Activated CD8-positive, alpha-beta memory T cell treated with anti-CD3 and anti-CD28 coated beads, Interleukin-2, amount 50 U/mL, for 1 hour (primary cell): ENCODE measurements around the gene C12orf43.

ENCODE experiments used
- DNase-seq: peaks from one replicate; pipeline ENCODE4 v3.0.0-alpha.2; 2020; ENCODE audit errors: extremely low read depth

Gene C12orf43

DNA sequence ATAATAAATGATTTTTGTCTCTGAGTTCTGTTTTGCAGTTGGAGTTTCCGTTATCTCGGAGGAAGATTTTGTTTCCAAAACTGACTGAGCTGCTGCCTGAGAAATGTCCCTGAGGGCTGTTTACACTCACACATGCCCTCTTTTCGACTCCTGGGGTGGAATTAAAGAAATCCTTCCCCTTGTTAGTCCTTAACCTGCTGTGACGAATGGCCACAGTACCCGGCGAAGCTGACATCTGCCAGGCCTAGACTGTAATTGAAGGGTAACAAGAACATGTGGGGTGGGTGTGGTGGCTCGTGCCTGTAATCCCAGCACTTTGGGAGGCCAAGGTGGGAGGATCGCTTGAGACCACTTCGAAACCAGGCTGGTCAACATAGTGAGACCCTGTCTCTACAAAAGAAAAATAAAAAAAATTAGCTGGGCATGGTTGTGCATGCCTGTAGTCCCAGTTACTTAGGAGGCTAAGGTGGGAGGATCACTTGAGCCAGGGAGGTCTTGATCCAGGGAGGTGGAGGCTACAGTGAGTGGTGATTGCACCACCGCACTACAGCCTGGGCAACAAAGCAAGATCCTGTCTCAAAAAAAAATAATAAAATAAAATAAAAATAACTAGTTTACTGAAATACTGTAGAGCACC, 14.4 kb upstream of the C12orf43 start:
- DNase-seq, result no peak

DNA sequence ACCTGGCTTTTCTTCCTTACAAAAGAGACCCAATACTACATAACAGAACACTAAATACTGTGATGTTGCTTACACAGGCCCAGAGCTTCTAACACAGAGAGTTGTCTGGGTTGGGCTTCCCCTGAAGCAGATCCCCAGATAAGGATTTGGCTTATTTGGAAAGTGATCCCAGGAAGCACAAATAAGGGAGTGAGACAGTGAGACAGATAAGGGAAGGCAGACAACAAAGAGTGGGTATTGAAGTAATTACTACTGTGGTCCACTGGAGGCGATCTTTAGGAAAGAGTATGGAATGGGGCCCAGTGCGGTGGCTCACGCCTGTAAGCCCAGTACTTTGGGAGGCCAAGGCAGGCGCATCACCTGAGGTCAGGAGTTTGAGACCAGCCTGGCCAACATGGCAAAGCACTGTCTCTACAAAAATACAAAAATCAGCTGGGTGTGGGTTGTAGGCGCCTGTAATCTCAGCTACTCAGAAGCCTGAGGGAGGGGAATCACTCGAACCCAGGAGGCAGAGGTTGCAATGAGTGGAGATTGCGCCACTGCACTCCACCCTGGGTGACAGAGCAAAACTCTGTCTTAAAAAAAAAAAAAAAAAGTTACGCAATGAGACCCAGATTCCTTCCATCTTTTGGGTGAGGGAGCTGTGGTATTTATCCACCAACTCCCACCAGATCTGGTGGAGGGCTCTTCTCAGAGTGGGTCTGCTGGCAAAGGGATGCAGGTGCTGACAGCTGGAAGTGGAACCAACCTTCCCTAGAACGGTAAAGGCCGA, 10.2 kb upstream of the C12orf43 start:
- DNase-seq, result no peak

DNA sequence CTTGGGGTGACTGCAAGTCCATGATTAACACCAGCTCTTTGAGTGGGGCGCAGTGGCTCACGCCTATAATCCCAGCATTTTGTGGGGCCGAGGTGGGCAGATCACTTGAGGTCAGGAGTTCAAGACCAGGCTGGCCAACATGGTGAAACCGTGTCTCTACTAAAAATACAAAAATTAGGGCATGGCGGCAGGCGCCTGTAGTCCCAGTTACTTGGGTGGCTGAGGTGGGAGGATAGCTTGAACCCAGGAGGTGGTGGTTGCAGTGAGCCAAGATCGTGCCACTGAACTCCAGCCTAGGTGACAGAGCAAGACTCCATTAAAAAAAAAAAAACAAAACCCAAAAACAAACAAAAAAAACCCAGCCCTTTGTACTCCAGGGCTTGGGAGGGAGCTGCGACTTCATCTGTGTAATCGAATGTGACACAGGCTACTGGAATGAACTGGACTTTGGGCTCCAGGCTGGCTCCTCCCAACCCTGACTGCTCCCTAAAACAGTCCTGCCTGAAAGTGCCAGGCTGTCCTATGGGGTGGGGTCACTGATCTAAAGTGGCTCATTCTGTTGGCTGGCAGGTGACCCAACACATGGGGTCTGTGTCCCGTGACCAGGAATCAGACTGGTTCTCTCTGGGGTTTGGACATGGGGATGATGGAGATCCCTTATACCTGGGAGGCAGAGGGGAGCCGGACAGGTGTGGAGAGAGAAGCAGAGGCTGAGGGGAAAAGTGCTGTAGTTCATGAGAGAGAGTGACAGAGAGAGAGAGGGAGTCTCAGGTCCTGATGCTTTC, 9.3 kb upstream of the C12orf43 start:
- DNase-seq, result no peak

DNA sequence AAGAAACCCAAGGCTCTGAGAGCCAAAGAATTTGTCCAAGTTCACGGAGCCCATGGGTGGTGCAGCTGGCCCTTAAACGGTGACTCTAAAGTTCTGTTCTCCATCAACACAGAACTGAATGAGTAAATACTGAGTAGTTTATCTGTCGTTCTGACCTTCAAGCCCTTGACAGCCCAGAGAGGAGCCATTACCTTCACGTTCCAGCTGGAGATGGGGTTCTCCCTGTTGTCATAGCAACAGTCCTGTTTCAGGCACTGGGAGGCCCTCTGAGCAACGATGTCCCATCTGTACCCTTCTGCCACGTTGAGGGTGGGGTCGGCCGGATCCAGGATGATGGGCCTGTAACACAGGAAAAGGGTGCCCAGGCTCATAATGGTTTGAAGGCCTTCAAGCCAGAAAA, 7.5 kb upstream of the C12orf43 start:
- DNase-seq, result no peak

DNA sequence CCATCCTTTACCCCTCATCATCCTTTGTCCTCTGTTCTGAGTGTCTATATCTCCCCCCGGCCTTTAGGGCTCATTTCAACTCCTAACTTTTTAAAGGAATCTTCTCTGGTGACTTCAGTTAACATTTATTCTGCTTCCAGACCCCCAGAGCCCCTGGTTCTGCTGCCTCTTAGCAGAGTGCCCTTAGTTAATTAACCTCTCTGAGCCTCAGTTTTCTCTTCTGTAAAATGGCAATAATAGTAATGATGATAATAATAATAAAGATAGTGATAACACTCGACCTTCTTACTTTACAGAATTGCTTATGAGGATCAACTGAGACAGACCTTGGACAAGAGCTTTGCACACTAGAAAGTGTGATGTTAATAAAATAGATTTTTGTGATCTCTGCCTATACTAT, 6.4 kb upstream of the C12orf43 start:
- DNase-seq, result no peak

DNA sequence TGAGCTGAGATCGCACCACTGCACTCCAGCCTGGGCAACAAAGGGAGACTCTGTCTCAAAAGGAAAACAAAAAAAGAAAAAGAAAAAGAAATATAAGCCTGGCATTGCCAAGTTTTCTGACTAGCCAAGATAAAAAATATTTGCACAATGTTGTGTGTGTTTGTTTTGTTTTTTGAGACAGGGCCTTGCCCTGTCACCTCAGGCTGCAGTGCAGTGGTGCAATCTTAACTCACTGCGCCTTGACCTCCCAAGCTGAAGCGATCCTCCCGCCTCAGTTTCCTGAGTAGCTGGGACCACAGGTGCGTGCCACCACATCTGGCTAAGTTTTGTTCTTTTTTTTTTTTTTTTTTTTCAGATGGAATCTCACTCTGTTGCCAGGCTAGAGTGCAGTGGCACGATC, 5.5 kb upstream of the C12orf43 start:
- DNase-seq, result no peak

DNA sequence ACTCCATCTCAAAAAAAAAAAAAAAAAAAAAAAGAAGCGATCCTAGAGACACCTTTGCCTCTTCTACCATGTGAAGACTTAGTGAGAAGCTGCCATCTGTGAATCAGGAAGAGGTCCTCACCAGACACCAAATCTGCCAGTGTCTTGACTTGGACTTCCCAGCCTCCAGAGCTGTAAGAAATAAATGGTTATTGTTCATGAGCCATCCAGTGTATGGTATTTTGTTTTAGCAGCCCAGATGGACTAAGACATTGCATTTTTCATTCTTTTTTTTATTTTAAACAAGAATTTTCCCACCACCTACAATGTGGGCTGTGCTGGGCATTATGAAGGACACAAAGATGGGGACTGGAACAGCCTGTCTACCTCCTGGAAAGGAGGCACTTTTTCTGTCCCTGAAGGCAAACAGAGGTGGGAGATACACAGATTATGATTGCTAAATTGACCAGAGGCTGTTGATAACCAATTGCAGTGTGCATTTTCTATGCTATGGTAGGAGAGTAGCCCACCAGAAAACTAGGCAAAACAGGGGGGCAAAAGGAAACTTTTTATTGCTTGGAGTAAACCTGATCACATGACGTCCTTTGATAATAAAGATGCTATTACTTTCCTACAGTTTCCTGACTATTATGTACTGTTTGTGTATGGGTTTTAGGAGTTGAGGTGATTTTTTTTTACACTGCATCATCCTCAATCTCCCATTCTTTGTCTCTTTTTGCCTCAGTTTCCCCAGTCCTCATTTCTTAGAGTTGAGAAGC, 2.8 kb upstream of the C12orf43 start:
- DNase-seq, result no peak

DNA sequence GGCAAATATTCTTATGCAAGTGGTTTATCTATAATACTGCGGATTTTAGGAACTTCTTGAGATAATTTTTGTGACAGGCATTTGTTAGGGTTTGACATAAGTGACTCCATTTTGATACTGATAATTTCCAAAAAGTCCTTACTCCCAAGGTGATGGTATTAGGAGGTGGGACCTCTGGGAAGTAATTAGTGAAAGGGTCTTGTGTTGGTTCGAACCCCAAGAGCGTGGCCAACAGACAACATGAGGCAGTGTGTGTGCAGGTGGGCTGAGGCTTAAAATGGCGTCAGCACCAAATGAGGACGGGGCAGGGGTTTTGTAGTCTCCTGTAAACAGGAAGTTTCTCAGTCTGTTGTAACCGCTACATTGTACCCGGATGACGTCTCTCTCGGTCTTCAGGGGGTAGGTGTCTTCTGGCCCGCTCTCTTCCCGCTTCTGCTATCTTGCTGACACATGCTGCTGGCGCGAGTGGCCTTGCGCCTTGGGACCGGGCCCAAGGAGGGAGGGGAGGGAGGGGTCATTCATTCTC, 1.7 kb upstream of the C12orf43 start:
- no peak for DNase-seq

DNA sequence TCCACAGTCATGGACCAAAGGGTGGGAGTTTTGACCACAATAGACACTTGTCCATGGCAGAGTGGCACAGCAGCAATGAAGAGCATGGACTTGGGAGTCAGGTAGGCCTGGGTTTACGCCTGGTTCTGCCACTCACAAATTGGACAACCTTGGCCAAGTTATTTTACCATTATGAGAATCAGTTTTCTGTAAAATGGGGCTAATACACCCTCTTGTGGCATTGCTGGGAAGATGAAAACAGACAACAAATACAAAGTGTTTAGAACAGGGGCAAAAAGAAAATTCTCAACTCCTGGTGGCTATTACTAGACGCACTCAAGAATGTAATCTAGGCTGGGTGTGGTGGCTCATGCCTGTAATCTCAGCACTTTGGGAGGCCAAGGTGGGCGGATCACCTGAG, 2.6 kb downstream of the C12orf43 start:
- no peak for DNase-seq

DNA sequence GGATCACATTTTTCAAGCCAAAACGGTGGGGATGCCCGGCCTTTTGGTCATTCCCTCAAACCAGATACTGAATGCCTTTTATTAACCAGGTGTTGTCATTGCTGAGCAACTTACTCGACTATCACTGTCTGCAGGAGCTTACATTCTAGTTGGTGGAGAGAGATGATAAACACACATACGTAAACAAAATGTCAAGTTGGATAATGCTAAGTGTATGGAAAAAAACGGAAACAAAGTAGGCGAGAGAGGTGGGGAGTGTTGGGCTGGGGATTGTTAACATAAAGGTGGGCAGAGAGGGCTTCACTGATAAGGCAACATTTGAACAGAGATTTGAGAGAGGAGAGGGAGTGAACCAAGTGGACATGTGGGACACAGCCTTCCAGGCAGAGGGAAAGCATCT, 4.5 kb downstream of the C12orf43 start:
- DNase-seq, result no peak

DNA sequence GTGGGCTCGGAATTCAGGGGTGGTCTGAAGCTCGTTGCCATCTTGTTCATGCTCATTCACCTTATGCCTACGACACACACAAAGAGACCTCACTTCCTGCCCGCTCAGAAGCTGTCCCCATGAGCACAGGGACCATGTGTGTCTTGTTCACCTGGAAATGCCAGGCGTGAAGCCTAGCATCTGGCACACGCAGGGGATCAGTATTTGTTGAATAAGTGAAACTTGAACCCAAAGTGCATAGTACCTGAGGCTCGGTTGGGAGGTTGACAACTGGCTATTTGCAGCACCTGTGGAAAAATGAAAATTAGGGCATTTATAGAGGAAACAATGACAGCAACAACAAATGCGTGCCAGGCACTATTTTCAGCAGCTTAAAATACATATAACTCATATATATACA, 5.4 kb downstream of the C12orf43 start:
- DNase-seq, result no peak

DNA sequence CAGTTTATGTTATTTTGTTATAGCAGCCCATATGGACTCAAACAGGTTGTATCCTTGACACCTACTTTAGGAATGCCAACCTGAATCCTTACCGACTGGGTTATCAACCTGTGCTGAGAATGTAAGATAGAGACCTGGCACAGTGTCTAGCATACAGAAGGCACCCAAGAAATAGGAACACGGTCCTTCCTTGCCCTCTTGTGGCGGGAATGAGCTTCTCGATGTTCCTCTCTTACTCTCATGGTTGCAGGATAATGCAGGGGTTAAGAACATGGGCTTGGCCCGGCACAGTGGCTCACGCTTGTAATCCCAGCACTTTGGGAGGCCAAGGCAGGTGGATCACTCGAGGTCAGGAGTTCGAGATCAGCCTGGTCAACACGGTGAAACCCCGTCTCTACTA, 6.5 kb downstream of the C12orf43 start:
- DNase-seq, result no peak

DNA sequence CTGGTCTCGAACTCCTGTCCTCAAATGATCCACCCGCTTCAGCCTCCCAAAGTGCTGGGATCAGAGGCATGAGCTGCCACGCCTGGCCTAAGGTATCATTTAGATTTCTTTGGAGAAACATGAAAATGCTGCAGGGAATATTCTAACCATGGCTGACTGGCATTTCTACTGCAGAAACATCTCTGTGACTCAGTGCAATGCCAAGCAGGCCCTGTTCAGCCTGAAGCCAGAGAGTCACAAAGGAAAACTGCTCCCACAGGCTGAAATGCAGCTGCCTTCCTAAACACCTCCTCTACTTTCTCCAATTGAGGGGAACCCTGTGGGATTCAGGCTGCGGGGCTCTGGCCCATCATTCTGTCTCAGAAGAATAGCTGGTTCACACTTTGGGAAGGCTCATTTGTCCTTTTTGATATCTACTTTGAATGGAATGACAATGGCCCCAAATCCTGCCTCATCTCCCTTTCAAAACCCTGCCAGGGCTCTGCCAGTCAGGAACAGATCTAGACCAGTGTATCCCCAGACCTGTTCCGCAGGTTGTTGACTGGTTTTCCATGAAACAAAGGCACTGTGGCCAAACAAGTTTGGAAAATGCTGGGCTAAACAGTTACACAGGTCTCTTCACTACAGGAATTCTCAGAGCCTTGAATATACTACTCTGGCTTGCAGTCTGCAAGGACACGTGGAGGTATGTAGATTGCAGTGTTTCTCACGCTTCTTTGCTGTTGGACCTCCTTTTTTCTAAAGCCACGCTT, 7.8 kb downstream of the C12orf43 start:
- no peak for DNase-seq

DNA sequence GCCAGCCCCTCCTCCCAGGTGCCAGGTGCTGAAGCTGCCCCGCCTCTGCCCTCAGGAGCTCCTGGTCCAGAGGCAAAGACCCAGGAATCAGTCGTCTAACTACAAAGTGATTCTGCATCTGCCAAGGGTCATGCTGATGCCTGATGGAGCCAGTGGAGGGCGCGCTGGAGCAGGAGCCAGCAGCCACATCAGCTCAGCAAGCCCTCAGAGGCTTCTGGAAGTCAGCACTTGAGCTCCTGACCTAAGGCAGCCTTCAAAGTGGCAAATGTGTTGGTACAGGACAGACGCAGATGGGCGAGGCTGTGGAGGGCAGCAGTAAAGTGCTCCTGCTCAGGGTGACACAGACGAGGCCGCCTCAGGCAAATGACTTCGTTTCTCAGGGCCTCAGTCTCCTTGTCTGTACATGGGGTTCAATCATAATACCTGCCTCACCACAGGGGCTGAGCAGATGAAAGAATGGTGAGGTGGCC, 10.9 kb downstream of the C12orf43 start:
- DNase-seq, result no peak

DNA sequence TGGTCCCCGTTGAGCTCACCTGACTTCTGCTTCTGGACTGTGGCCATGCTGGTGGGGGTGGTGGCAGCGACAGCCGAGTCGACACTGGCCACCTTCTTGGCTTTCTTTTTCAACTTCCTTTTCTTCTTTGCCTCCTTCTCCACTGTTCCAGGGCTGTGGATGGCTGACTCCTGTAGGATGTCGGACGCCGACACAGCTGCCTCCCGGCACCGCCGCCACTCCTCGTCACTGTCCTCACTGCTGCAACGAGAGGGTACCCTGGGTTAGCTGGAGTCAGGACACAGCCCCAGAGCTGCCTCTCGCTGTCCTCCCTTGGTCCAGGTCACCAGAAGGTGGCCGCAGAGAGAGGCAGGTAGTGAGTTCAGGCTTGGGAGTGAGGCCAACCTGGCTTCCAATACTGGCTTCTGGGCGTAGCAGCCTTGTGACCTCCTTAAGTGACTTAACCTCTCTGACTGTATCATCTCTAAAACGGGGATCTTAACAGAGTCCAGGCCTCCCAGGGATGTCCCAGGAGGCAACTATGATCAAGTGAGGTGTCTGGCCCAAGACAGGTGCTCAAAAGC, 12.0 kb downstream of the C12orf43 start:
- no peak for DNase-seq

DNA sequence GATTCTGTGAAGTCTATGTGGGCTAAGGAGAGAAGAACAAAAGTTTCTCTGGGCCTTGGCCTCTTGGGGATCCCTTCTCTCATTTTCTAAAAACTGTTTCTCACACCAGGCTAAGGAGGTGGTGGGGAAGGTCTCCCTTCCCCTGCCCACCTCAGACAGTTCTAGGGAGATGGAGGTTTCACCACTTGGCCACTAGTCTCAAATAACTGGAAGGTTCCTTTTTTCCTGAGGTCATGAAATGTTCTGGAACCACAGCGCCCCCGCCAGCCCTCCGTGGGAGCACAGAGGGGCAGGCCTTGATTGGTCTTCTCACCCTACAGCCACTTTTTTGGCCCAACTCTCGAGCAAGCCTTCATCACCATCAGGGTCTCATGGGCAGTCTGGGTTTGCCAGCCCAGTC, 12.6 kb downstream of the C12orf43 start:
- no peak for DNase-seq

DNA sequence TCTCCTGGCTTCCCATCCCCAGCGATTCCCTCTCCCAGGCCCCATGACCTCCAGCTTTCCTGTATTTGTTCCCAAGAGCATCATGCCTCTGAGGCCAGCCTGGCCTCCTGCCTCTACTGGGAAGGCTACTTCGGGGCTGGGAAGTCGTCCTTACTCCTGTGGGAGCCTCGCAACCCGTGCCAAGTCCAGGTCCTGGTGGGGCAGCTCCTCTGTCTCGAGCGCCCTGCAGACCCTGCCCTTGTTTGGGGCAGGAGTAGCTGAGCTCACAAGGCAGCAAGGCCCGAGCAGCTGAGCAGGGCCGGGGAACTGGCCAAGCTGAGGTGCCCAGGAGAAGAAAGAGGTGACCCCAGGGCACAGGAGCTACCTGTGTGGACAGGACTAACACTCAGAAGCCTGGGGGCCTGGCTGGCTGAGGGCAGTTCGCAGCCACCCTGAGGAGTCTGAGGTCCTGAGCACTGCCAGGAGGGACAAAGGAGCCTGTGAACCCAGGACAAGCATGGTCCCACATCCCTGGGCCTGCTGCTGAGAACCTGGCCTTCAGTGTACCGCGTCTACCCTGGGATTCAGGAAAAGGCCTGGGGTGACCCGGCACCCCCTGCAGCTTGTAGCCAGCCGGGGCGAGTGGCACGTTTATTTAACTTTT, 14.3 kb downstream of the C12orf43 start:
- DNase-seq, result no peak

DNA sequence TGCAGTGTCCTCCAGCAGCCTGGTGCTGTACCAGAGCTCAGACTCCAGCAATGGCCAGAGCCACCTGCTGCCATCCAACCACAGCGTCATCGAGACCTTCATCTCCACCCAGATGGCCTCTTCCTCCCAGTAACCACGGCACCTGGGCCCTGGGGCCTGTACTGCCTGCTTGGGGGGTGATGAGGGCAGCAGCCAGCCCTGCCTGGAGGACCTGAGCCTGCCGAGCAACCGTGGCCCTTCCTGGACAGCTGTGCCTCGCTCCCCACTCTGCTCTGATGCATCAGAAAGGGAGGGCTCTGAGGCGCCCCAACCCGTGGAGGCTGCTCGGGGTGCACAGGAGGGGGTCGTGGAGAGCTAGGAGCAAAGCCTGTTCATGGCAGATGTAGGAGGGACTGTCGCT, 15.2 kb downstream of the C12orf43 start:
- no peak for DNase-seq

DNA sequence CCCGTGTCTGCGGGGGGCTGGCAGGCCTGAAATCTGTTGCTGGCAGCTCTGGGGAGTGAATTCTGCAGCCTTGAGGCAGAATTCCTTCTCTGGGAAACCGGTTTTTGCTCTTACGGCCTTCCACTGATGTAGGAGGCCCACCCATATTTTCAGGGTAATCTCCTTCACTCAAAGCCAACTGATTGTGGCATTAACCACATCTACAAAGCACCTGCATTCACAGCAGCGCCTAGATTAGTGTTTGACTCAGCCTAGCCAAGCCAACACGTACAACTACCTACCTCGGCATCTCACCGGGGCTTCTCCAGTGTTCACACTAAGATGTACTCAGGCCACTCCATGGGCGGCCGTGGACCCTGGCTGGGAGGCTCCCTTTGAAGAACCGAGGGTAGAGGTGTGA, 15.8 kb downstream of the C12orf43 start:
- DNase-seq, result no peak
